Astrocyte (in vitro differentiated cells and primary cell): ENCODE results near the gene MACC1.

Source experiments
- EZH2 ChIP-seq: IDR thresholded peaks from 2 replicates; pipeline ENCODE4 v1.6.1; 2012; ENCODE audit warnings: mild to moderate bottlenecking, low read length, inconsistent platforms; ENCODE audit not compliant: insufficient read depth
- TF ChIP-seq, protein P1 (sequence below): IDR thresholded peaks from 2 replicates; pipeline ENCODE4 v1.5.1; 2011; ENCODE audit warnings: low read depth, mild to moderate bottlenecking, inconsistent platforms, low read length, moderate library complexity; ENCODE audit not compliant: insufficient read depth

DNA sequence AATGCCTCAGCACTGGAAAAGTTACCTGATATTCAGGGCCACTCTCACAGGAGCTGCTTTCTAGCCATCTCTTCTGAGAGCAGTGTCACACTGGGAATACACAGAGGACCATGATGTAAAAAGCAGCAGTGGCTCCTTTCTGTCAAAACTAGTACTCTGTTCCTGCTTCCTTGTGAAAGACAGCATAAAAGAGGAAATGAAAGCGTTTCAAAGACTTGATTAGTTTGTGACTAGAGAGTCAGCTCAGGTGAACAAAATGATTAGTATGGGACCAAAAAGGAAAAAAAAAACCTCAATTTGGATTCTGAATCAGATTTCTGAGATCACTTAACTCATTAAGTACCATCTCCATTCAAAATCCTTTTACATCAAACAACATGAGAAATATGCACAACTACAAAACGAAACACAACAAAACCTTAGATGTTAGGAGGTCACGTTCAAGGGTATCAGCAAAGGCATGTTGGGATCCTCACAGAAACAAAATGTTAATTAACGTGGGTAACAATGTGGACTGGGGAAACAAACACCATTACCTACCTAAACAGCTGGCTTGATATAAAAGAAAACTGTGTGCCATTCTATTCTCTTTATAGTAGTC, 103.7 kb downstream of the MACC1 start:
- TF ChIP-seq, protein P1, sequence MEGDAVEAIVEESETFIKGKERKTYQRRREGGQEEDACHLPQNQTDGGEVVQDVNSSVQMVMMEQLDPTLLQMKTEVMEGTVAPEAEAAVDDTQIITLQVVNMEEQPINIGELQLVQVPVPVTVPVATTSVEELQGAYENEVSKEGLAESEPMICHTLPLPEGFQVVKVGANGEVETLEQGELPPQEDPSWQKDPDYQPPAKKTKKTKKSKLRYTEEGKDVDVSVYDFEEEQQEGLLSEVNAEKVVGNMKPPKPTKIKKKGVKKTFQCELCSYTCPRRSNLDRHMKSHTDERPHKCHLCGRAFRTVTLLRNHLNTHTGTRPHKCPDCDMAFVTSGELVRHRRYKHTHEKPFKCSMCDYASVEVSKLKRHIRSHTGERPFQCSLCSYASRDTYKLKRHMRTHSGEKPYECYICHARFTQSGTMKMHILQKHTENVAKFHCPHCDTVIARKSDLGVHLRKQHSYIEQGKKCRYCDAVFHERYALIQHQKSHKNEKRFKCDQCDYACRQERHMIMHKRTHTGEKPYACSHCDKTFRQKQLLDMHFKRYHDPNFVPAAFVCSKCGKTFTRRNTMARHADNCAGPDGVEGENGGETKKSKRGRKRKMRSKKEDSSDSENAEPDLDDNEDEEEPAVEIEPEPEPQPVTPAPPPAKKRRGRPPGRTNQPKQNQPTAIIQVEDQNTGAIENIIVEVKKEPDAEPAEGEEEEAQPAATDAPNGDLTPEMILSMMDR: no peak
- no peak for TF ChIP-seq EZH2
